Measurements from ENCODE around the gene KRTAP10-3.

- TF ChIP-seq RFXAP (CRISPR knock-in tag; IDR thresholded peaks at IDR 0.05; ENCODE audit: borderline replicate concordance) (no peak), EP300 (IDR thresholded peaks at IDR 0.05; ENCODE audit: low read depth in 2 of 2, low read length in 2 of 2) (no peak), EP300 (CRISPR knock-in tag; IDR thresholded peaks at IDR 0.05; ENCODE audit: borderline replicate concordance) (no peak), FOXK1 (CRISPR knock-in tag; IDR thresholded peaks at IDR 0.05; ENCODE audit: borderline replicate concordance, low read depth) (no peak), SRF (IDR thresholded peaks at IDR 0.05; ENCODE audit: low read depth, low read length) (no peak), RAD21 (CRISPR knock-in tag; IDR thresholded peaks at IDR 0.05) (no peak), IRF2 (CRISPR knock-in tag; IDR thresholded peaks at IDR 0.05) (no peak)
Observed at GRCh38 chr21:44510109-44510507, 48.5 kb downstream of the KRTAP10-3 start.
